Fibroblast of lung (primary cell): ENCODE measurements around the gene USF1. TPM values are rescaled to one million over a fixed set of nuclear protein-coding genes. Genes with fewer than 3 reads are reported as not detected.
"Not testable (repeated sequence)": the region's sequence is repeated elsewhere in the genome, so short reads cannot be mapped to it uniquely, and the experiment has no call there.

ENCODE experiments used
- DNase-seq, 2 donors: peaks; one replicate each; pipeline versions ENCODE4 v3.0.0 to v3.0.0-alpha.2; 2010; ENCODE audit warnings: low read depth in 2 of 2
- H2AFZ ChIP-seq: 2 replicates; pipeline ENCODE4 v1.5.1; 2012; ENCODE audit warnings: low read length, control low read depth, inconsistent platforms
- H3K27ac ChIP-seq: 2 replicates; pipeline ENCODE4 v1.5.1; 2011; ENCODE audit warnings: low read length, control low read depth; ENCODE audit not compliant: insufficient read depth
- H3K27me3 ChIP-seq: 2 replicates; pipeline ENCODE4 v1.5.1; 2011; ENCODE audit warnings: mild to moderate bottlenecking, low read length; ENCODE audit not compliant: control insufficient read depth, insufficient read depth
- H3K36me3 ChIP-seq: 2 replicates; pipeline ENCODE4 v1.5.1; 2011; ENCODE audit warnings: low read length; ENCODE audit not compliant: control insufficient read depth, insufficient read depth
- H3K4me1 ChIP-seq: 2 replicates; pipeline ENCODE4 v1.5.1; 2011; ENCODE audit warnings: low read length; ENCODE audit not compliant: control insufficient read depth, insufficient read depth; ENCODE audit errors: extremely low read depth
- H3K4me2 ChIP-seq: 2 replicates; pipeline ENCODE4 v1.5.1; 2011; ENCODE audit warnings: low read length, control low read depth; ENCODE audit not compliant: insufficient read depth; ENCODE audit errors: extremely low read depth
- H3K4me3 ChIP-seq, 4 experiments: fragments of 200-600 bp in 1 of 4; sonication (generic) in 1 of 4; replicated peaks in 1 of 4; 2 replicates each; pipeline ENCODE4 v1.5.1; 2011 to 2016; ENCODE audit warnings: low read length in 4 of 4, low read depth in 3 of 4, mild to moderate bottlenecking in 3 of 4, control low read depth in 2 of 4, inconsistent platforms in 1 of 4, mixed read lengths in 1 of 4; ENCODE audit not compliant: insufficient read depth in 1 of 4; ENCODE audit errors: control extremely low read depth in 1 of 4
- H3K79me2 ChIP-seq: 2 replicates; pipeline ENCODE4 v1.5.1; 2012; ENCODE audit warnings: mild to moderate bottlenecking, low read length, inconsistent platforms; ENCODE audit not compliant: control insufficient read depth, insufficient read depth
- H3K9ac ChIP-seq: 2 replicates; pipeline ENCODE4 v1.5.1; 2011; ENCODE audit warnings: mild to moderate bottlenecking, low read length, control low read depth; ENCODE audit not compliant: insufficient read depth
- H3K9me3 ChIP-seq: 2 replicates; pipeline ENCODE4 v1.5.1; 2012; ENCODE audit warnings: low read depth, low read length; ENCODE audit not compliant: control insufficient read depth, insufficient read depth
- H4K20me1 ChIP-seq: 2 replicates; pipeline ENCODE4 v1.5.1; 2011; ENCODE audit warnings: low read length; ENCODE audit not compliant: control insufficient read depth, insufficient read depth; ENCODE audit errors: extremely low read depth
- EZH2 ChIP-seq: IDR thresholded peaks from 2 replicates; pipeline ENCODE4 v1.5.1; 2012; ENCODE audit warnings: low read length, control low read depth, mild to moderate bottlenecking; ENCODE audit errors: missing control alignments
- polyA plus RNA-seq, 2 donors: library from polyadenylated mRNA; depleted of rRNA in 1 of 2; stranded (reverse) in 1 of 2; unstranded in 1 of 2; fragments of >200 nt; gene quantifications; 2 replicates each; pipeline ENCODE4 v1.2.1, GENCODE V29; 2011 to 2012; ENCODE audit warnings: missing spikeins in 1 of 2
- total RNA-seq: library from RNA; depleted of rRNA; stranded (reverse); fragments of >200 nt; gene quantifications from 2 replicates; pipeline ENCODE4 v1.2.1, GENCODE V29; 2014
- TF ChIP-seq, protein P1 (sequence below), 2 donors: IDR thresholded peaks in 1 of 2; conservative IDR thresholded peaks in 1 of 2; 1 replicate in 1 of 2; 2 replicates in 1 of 2; pipeline ENCODE4 v1.5.1; 2011 to 2012; ENCODE audit warnings: low read length in 2 of 2, control low read depth in 1 of 2, inconsistent platforms in 1 of 2, low read depth in 1 of 2, mild to moderate bottlenecking in 1 of 2

The USF1 gene
- total and polyA plus RNA-seq, 2 donors (not counting 1 experiment from before 2014, with no cell fraction given): 23.9 to 80.1 TPM

DNA sequence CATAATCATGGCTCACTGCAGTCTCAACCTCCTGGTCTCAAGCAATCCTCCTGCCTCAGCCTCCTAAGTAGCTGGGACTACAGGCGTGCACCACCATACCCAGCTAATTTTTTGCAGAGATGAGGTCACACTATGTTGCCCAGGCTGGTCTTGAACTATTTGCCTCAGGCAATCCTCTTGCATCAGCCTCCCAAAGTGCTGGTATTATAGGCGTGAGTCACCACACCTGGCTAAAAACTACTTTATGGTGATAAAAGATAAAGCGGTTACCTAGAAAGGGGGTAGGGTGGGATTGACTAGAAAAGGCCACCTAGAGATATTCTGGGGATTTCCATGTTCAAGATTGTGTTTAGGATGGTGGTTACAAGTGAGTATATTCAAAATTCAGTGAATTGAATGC is 12.0 kb downstream of the USF1 start:
- H3K9me3 ChIP-seq: no peaks in the 10 kb centered on the region
- DNase-seq: no peak
- no peak overlapping the region for H2AFZ ChIP-seq
- no peak overlapping the region for H3K27ac ChIP-seq
- H3K79me2 ChIP-seq: no peaks in the 10 kb centered on the region
- H3K36me3 ChIP-seq: peaks cover 4% of the 10 kb centered on the region
- H4K20me1 ChIP-seq: no peaks in the 10 kb centered on the region
- TF ChIP-seq EZH2: no peak
- TF ChIP-seq, protein P1, sequence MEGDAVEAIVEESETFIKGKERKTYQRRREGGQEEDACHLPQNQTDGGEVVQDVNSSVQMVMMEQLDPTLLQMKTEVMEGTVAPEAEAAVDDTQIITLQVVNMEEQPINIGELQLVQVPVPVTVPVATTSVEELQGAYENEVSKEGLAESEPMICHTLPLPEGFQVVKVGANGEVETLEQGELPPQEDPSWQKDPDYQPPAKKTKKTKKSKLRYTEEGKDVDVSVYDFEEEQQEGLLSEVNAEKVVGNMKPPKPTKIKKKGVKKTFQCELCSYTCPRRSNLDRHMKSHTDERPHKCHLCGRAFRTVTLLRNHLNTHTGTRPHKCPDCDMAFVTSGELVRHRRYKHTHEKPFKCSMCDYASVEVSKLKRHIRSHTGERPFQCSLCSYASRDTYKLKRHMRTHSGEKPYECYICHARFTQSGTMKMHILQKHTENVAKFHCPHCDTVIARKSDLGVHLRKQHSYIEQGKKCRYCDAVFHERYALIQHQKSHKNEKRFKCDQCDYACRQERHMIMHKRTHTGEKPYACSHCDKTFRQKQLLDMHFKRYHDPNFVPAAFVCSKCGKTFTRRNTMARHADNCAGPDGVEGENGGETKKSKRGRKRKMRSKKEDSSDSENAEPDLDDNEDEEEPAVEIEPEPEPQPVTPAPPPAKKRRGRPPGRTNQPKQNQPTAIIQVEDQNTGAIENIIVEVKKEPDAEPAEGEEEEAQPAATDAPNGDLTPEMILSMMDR (conservative IDR thresholded peaks at IDR 0.05 in 1 of 2, IDR thresholded peaks at IDR 0.05 in 1 of 2; ENCODE audit: low read depth in 1 of 2, low read length in 2 of 2): no peak
- no peaks in the 10 kb centered on the region for H3K27me3 ChIP-seq
- H3K4me3 ChIP-seq: no peak overlapping the region
- no peak overlapping the region for H3K9ac ChIP-seq
- H3K4me1 ChIP-seq: no peaks in the 10 kb centered on the region
- no peak overlapping the region for H3K4me2 ChIP-seq

DNA sequence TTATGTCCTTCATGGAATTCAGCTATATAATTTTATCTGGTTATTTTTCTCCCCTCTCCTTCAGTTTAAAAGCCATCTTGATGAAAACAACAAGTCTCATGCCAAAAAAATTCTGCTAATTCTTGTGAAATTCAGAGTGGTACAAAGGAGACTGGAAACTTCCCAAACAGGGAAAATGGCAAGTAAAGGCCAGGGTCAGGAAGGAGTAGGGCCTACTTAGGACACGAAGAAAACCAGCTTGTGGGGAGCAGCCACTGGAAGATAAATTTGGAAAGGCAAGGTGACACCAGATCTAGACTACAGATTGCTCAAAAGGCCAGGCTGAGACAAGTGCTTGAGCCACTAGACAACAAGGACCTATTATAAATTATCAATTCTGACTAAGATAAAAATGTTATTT is 13.4 kb downstream of the USF1 start:
- no peaks in the 10 kb centered on the region for H3K9me3 ChIP-seq
- no peak overlapping the region for H3K4me2 ChIP-seq
- no peaks in the 10 kb centered on the region for H4K20me1 ChIP-seq
- no peaks in the 10 kb centered on the region for H3K79me2 ChIP-seq
- TF ChIP-seq, protein P1 (conservative IDR thresholded peaks at IDR 0.05 in 1 of 2, IDR thresholded peaks at IDR 0.05 in 1 of 2; ENCODE audit: low read depth in 1 of 2, low read length in 2 of 2): no peak
- no peak for TF ChIP-seq EZH2
- H2AFZ ChIP-seq: no peak overlapping the region
- H3K27ac ChIP-seq: no peak overlapping the region
- H3K4me1 ChIP-seq: no peaks in the 10 kb centered on the region
- no peaks in the 10 kb centered on the region for H3K36me3 ChIP-seq
- no peaks in the 10 kb centered on the region for H3K27me3 ChIP-seq
- H3K9ac ChIP-seq: no peak overlapping the region
- peak in 1 of 2 donors; percentile 14 for DNase-seq
- no peak overlapping the region for H3K4me3 ChIP-seq

DNA sequence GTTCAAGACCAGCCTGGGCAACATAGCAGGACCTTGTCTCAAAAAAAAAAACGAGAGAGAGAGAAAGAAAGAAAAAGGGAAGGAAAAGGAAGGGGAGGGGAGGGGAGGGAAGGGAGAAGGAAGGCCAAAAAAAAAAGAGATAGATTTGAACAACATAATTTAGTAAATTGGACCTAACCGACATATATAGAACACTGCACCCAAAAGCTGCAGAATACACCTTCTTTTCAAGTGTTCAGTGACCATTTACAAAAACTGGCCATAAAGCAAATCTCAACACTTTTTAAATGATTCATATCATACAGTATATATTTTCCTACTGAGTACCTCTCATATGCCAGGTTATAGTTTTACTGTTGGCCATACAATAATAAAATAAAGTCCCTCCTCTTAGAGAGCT is 13.9 kb downstream of the USF1 start:
- no peak overlapping the region for H3K27ac ChIP-seq
- no peaks in the 10 kb centered on the region for H3K79me2 ChIP-seq
- H2AFZ ChIP-seq: no peak overlapping the region
- H3K4me3 ChIP-seq: no peak overlapping the region
- no peaks in the 10 kb centered on the region for H3K36me3 ChIP-seq
- H3K4me2 ChIP-seq: no peak overlapping the region
- no peaks in the 10 kb centered on the region for H3K9me3 ChIP-seq
- TF ChIP-seq EZH2: no peak
- TF ChIP-seq, protein P1 (conservative IDR thresholded peaks at IDR 0.05 in 1 of 2, IDR thresholded peaks at IDR 0.05 in 1 of 2; ENCODE audit: low read depth in 1 of 2, low read length in 2 of 2): no peak
- no peaks in the 10 kb centered on the region for H3K27me3 ChIP-seq
- no peaks in the 10 kb centered on the region for H4K20me1 ChIP-seq
- no peak for DNase-seq
- no peak overlapping the region for H3K9ac ChIP-seq
- H3K4me1 ChIP-seq: no peaks in the 10 kb centered on the region

DNA sequence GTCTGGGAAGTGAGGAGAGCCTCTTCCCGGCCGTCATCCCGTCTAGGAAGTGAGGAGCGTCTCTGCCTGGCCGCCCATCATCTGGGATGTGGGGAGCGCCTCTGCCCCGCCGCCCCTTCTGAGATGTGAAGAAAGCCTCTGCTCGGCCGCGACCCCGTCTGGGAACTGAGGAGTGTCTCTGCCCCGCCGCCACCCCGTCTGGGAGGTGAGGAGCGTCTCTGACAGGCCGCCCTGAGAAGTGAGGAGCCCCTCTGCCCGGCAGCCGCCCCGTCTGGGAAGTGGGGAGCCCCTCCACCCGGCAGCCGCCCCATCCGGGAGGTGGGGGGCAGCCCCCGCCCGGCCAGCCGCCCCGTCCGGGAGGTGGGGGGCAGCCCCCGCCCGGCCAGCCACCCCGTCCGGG is 16.3 kb downstream of the USF1 start:
- not testable (repeated sequence) for H3K4me2 ChIP-seq, H3K9ac ChIP-seq, DNase-seq, H3K9me3 ChIP-seq, H3K36me3 ChIP-seq, H3K27ac ChIP-seq, H3K4me3 ChIP-seq, H4K20me1 ChIP-seq, H3K4me1 ChIP-seq, H3K27me3 ChIP-seq, H2AFZ ChIP-seq, H3K79me2 ChIP-seq

DNA sequence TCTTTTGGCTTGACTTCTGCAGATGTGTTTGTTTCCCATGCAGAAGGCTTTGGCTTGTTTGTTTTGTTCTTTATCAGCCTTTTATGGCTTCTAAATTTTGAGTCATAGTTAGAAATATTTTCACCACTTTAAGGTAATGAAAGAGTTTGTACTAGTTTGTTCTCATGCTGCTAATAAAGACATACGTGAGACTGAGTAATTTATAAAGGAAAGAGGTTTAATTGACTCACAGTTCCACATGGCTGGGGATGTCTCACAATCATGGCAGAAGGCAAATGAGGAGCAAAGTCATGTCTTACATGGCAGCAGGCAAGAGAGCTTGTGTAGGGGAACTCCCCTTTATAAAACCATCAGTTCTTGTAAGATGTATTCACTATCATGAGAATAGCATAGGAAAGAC is 18.8 kb downstream of the USF1 start:
- not testable (repeated sequence) for H3K9ac ChIP-seq, H3K27me3 ChIP-seq, H3K27ac ChIP-seq, H3K4me1 ChIP-seq, H3K4me3 ChIP-seq, H3K9me3 ChIP-seq, H3K4me2 ChIP-seq, H3K36me3 ChIP-seq, H2AFZ ChIP-seq, DNase-seq, H4K20me1 ChIP-seq, H3K79me2 ChIP-seq
